ENCODE measurements around the gene USP31.
"Not testable (repeated sequence)": the region's sequence is repeated elsewhere in the genome, so short reads cannot be mapped to it uniquely, and the experiment has no call there.

The USP31 gene

DNA sequence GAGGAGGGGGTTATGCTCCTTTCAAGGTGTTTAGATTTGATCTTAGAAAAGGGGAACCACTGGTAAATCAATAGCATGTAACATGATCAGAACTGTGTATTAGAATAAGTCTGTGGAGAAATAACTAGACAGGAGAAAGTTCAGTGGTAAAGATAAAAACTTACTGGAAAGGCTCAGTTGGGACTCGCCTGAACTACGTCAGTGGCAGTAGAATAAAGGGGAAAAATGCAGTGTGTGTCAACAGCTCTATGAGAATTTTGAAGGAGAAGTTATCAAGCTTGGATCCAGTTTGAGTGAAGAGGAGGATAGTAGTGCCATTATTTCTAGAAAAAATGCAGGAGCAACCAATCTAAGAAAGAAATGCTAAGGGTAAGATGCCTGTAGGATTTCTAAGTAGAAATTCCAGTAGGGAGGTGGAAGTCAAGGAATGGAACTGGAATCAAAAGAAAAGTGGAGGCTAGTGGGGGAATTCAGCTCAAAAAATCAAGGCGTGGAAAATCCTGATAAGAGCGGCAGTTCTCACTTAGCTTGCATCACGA is 48.2 kb downstream of the USP31 start:
- DNase-seq (ENCODE audit: low read depth in 1 of 2, low spot score in 1 of 2) = no peak

DNA sequence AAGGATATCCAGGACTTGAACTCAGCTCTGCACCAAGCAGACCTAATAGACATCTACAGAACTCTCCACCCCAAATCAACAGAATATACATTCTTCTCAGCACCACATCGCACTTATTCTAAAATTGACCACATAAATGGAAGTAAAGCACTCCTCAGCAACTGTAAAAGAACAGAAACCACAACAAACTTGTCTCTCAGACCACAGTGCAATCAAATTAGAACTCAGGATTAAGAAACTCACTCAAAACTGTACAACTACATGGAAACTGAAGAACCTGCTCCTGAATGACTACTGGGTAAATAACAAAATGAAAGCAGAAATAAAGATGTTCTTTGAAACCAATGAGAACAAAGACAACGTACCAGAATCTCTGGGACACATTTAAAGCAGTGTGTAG is 52.8 kb downstream of the USP31 start:
- DNase-seq (ENCODE audit: low read depth in 1 of 2, low spot score in 1 of 2) = not testable (repeated sequence)

DNA sequence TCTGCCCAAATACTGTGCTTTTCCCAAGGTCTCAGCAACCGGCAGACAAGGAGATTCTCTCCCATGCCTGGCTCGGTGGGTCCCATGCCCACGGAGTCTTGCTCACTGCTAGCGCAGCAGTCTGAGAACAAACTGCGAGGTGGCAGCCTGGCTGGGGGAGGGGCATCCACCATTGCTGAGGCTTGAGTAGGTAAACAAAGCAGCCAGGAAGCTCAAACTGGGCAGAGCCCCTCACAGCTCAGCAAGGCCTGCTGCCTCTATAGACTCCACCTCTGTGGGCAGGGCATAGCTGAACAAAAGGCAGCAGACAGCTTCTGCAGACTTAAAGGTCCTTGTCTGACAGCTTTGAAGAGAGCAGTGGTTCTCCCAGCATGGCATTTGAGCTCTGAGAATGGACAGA is 55.1 kb downstream of the USP31 start:
- DNase-seq (ENCODE audit: low read depth in 1 of 2, low spot score in 1 of 2) = not testable (repeated sequence)

GRCh38 chr16:23092801-23093117 is 56.5 kb downstream of the USP31 start:
- no peak for DNase-seq (ENCODE audit: low read depth in 1 of 2, low spot score in 1 of 2)

DNA sequence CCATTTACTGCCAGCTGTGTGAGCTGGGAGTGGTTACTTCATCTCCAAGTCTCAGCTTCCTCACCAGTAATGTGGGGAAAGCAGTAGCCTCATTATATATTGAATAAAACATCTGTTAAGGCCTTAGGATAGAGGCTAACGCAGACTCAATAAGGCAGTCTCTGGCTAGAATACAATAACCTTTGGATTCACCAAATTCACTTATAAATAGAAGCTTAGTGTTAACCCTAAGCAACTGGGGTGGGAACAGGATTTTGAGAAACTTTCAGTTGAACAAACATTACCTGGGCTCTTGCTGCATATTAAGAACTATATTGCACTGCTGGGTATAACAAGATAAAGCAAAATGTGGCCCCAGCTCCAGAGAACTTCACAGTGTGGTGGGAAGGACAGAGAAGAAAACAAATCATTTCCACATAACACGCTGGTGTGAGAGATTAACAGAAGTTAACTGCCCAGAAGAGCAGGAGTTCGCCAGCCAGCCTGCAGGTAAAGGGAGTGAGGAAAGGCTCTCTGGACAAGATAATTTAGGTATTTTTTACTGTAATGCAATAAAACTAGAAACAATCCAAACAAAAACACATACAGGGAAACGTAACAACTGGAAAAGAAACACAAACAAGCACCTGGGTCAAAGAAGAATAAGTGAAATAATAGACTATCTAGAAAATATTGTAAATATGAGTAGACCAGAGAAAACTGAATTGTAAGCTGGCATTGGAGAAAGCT is 57.0 kb downstream of the USP31 start:
- no peak for DNase-seq (ENCODE audit: low read depth in 1 of 2, low spot score in 1 of 2)

GRCh38 chr16:23089111-23089510 is 60.1 kb downstream of the USP31 start:
- DNase-seq (ENCODE audit: low read depth in 1 of 2, low spot score in 1 of 2) = no peak

DNA sequence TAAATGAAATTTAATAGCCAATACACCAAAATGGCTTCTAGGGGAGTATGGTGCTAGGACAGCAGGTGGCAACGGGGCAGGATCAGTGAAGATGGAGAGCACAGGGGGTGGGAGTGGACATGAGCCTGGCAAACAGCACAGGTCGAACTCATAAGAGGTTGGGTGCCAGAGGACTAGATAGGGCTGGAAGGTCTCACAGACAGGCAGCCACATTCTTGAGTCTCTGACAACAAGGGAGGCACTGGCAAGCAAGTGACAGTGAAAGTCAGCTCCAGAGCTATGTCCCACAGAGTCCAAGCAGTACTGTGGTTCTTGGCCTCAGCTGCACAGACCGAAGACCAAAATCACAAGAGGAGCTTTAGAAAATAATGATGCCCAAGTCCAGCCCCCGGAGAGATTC is 61.2 kb downstream of the USP31 start:
- no peak for DNase-seq (ENCODE audit: low read depth in 1 of 2, low spot score in 1 of 2)

- DNase-seq (ENCODE audit: low read depth in 1 of 2, low spot score in 1 of 2) = no peak
Measured at GRCh38 chr16:23085949-23086348, 63.3 kb downstream of the USP31 start.

DNA sequence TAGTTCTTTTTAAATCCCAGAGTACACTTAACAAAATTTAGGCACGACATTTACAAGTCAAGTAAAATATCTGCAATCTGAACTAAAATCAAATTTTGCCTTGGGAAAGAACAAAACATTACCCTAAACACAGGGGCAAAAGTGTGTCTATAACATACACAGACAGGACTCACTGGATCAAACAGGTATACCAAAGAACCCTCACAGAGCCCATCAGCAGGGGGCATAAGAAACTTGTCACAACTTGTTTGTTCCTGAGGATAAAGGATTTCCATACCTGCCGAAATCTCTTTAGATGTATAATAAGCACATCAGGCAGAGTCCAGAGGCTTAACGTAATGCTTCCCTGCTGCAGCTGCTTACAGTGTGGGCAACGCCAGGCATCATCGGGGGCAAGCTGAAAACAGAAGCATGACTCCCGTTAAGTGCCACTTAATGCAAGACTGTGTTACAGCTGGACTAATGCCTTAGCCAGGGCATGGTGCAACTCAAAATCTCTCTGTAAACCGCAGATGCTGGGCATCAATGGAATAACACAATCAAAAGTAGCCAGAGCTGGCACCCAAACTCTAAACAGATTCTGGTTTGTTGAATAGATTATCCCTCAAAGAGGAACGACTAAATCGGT is 67.0 kb downstream of the USP31 start:
- DNase-seq (ENCODE audit: low read depth in 1 of 2, low spot score in 1 of 2) = no peak

GRCh38 chr16:23081675-23082119 is 67.6 kb downstream of the USP31 start:
- DNase-seq (ENCODE audit: low read depth in 1 of 2, low spot score in 1 of 2) = no peak

DNA sequence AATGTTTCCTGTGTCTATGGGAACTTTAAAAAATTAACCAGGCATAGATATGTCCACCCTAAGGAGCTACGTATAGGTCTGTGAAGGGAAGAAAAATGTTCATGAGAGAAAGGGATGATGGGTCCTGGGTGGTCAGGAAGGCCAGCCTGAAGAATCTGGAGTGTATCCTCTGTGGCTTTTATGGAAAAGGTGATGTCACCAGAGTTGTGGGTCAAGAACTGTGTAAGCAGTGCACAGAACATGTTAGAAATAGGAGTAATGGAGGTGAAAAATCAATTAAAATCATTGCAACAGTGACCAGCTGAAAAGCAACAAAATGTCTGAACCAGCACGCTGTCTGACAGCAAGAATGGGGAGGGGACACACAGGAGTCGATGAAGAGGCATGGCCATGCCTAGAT is 68.5 kb downstream of the USP31 start:
- DNase-seq (ENCODE audit: low read depth in 1 of 2, low spot score in 1 of 2) = no peak

GRCh38 chr16:23080329-23080728 is 68.9 kb downstream of the USP31 start:
- DNase-seq (ENCODE audit: low read depth in 1 of 2, low spot score in 1 of 2) = no peak

- DNase-seq (ENCODE audit: low read depth in 1 of 2, low spot score in 1 of 2) = no peak
Measured at GRCh38 chr16:23079675-23080301, 69.5 kb downstream of the USP31 start.

DNA sequence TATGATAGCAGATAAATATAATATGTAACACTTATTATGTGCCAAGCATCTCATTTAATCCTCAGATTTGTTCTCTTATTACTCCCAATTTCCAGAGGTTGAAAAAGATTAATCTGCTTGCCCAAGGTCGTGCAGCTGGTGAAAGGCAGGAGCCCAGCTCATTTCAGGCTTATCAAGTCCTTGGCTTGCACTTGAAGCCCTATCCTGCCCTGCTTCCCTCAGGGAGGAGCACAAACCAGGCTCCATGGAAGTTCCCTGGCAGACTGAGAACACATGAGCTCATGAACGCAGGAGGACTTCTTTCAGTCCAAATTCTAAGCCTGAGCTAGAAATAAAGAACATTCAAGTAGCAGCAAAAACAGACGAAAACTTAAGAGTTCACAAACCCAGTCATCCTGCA is 74.8 kb downstream of the USP31 start:
- DNase-seq (ENCODE audit: low read depth in 1 of 2, low spot score in 1 of 2) = no peak

DNA sequence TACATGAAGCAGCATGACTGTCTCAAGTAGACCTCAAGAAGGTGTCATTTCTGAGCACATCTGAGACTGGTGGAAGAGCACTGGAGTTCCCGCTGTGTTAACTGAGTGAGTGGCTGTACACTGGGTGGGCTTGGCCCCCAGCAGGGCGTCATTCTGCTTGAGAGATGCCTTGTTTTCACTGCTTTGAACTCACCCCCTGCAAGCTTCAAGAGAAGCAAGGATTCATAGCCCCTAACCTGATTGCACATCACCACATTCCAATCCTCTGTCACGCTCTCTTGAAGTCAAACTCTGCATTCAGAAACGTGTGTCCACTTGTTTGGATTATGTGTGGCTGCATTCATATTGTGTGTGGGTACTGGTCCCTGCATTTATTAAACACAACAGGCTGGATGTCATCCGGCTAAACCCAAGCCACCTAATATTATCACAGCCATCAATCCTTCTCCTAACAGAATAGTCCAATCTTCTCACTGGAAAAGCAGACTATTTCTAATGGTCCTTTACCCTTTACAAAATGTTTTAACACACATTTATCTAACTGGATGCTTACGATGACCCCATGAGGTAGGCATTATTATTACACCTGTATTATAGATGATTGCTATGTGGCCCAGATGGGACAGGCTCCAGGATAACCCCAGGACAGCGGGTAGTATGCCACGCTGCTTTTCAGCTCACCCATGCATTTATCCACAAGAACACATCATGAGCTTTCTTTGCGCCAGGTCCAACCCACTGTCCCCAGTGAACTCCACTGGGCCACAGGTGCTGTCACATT is 76.3 kb downstream of the USP31 start:
- DNase-seq (ENCODE audit: low read depth in 1 of 2, low spot score in 1 of 2) = no peak

GRCh38 chr16:23072084-23072599 is 77.1 kb downstream of the USP31 start:
- DNase-seq (ENCODE audit: low read depth in 1 of 2, low spot score in 1 of 2) = no peak

DNA sequence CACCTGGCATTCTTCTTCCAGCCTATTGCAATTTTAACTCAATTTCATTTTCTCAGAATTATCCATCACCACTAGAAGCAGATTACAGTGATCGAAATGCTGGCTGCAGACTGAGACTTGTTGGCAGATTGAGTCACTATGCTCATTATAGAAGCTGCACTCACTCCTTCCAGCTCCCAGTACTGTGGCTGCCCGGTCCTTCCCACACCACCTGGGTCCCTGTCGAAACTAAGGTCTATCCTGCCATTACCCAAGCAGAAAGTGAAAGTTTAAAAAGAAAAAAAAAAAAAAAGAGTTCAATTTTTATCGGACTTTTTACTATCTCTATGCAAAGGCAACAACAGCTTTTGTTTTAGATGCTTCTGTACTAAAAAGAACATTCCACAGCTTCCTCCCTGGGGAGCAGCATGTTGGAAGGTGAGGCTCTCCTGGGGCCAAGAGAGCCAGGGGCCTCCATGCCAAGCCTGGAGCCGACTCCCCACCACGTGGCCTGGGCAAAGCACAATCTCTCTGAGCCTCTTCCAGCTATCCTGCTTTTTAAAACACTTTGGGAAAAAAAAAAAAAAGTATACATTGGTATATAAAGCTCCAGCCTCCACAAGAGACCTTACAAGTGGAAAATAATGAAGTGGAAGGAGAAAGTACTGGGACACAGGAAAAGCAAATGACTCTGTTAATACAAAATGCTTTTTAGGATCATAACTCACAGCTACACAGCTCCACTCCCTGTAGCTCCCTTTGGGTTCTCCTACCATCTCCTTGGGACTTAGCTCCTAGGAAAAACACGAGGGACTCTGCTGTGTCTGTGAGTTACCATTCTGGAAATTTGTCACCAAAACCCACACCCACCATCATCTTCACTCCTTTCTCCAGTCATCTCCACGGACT is 77.8 kb downstream of the USP31 start:
- no peak for DNase-seq (ENCODE audit: low read depth in 1 of 2, low spot score in 1 of 2)

DNA sequence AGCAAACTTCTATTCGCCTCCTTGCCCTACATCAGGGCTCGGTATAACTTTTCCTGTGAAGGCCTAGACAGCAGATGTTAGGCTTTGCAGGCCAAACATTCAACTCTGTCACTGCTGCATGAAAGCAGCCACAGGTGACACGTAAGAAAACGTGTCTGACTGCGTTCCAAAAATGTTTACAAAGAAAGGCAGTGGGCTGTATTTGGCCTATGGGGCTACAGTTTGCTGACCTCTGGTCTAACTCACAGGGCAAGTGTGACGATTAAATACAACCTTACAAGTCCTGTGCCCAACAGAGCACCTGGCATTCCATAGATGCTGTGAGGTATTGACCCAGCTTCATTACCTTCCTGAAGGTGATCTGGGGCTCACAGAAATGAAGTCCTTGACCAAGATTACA is 79.4 kb downstream of the USP31 start:
- DNase-seq (ENCODE audit: low read depth in 1 of 2, low spot score in 1 of 2) = no peak

GRCh38 chr16:23068079-23068736 is 81.0 kb downstream of the USP31 start:
- no peak for DNase-seq (ENCODE audit: low read depth in 1 of 2, low spot score in 1 of 2)

- no peak for DNase-seq (ENCODE audit: low read depth in 1 of 2, low spot score in 1 of 2)
Measured at GRCh38 chr16:23066676-23067075, 82.6 kb downstream of the USP31 start.

Measured in stimulated activated CD4-positive, alpha-beta T cell treated with anti-CD3 and anti-CD28 coated beads, Interleukin-15, amount 100 ng/mL, for 1 hour (primary cell).